ENCODE results near the gene ACTN1.

DNA sequence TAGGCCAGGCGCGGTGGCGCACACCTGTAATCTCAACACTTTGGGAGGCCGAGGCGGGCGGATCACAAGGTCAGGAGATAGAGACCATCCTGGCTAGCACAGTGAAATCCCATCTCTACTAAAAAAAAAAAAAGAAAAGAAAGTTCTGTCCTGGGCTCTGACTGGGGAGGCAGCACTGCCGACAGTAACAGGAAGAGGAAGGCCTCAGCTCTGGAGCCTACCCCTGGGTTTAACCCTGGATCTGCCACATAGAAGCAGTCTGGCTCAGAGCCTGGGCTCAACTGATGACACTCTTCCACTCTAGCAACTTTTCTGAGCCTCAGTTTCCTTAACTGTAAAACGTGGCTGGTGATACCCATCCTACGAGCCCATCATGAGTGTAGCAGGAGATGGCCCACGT, 60.5 kb downstream of the ACTN1 start:
- no peak for TF ChIP-seq POLR2A (IDR thresholded peaks at IDR 0.05)
- TF ChIP-seq CTCF (IDR thresholded peaks at IDR 0.05 in 4 of 5, conservative IDR thresholded peaks at IDR 0.05 in 1 of 5), result no peak
